DMS114 treated with DMSO at 0.1 percent for 48 hours (cell line): ENCODE data around the gene SYNPO.

Source experiments
- DNase-seq: peaks from one replicate; lab custom pipeline; 2025; ENCODE audit not compliant: unreplicated experiment; lab: John Stamatoyannopoulos, UW

Gene SYNPO

DNA sequence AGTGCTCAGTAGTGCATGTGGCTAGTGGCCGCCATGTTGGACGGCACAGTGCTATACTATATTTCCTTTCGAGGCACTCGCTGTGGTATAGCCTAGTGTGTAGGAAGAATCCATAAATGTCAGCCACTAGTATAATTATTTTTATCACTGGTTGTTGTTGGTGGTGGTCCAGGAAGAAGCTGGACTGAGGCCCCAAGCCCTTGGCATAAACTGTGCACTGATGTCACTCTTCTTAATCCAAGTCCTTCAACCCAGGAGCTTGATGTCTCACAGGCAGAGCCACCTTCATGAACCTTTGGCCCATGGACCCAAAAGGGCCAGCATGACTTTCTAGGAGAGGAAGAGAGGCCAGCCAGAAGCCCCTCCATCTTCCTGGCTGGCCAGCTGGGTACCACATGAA, 32.5 kb upstream of the SYNPO start:
- DNase-seq: no peak

DNA sequence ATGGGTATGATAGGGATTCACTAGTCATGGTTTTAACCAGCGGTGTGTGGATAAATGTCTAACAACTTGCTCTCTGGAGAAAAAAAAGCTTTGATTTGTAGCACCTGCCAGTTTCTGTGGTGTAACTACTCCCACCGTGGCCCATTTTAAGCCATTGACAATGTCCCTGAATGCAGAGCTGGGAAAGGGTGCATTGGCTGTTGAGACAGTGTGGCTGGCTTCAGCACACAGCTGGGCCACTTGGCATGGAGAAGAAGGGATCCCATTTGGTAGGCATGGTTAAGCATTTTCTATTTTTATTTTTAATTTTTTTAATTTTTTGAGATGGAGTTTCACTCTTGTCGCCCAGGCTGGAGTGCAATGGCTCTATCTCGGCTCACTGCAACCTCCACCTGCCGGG, 31.5 kb upstream of the SYNPO start:
- DNase-seq: no peak

- DNase-seq: no peak
These were observed 30.4 kb upstream of the SYNPO start for GRCh38 chr5:150609843-150610584.

DNA sequence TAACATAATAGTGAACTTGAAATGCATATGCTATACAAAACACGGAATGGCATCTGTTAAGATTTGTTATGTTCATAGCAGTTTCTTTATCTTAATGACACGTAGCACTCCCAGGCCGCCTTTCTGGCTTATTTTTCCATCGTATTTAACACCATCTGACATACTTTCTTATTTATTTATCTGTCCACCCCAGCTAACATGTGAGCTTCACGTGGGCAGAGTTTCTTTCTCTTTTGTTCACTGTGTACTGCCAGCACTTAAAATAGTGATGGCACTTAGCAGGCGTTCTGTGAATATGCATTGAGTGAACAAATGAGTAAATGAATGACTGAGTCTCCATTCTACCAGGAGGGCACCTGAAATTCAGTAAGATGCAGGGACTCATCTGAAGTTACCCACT, 29.4 kb upstream of the SYNPO start:
- DNase-seq: no peak

GRCh38 chr5:150612405-150612804, 28.1 kb upstream of the SYNPO start:
- no peak for DNase-seq

- DNase-seq: no peak
These were observed 27.4 kb upstream of the SYNPO start for GRCh38 chr5:150612905-150613670.

- DNase-seq: no peak
These were observed 26.3 kb upstream of the SYNPO start for GRCh38 chr5:150613991-150614660.

DNA sequence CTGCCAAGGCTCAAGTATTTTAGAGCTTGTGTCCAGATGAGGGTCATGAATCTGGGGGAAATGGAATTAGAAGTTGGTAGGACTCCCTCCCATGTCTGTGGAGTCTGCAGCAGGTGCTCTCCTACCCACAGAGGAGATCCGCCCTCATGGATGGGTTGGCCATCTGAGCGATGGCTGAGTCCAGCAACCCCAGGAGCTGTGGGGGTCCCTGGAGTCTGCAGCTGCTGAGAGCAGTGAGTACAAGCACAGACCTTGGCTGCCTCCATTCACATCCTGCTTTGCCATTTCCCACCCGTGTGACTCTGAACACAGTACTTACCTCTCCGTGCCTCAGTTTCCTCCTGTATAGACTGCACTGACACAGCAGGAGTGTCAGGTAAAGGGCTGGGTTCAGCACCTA, 25.8 kb upstream of the SYNPO start:
- no peak for DNase-seq

DNA sequence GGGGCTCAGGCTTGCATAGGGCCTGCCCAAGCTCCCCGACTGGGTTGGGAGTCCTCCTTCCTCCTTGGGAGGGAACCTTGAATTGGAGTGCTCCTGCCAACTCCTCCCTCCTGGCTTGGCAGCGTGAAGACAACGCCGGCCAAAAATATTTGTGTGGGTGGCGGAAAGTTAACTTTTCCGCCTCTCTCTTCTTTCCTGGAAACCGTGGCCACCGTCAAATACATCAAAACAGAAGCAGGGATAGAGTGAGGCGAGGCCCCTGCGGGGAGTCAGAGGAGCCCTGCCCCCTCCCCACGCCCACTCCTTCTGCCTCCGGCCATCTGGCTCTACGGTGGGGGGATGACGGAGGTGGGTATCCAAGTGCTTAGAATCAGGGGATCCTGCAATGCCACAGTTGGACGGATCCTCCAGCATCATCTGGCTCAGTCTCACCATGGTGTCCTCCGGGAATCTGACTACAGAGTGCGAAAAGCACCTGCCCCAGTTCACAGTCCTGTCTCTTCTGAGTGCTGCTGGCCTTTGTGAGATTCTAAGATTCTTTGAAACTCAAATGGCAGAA, 25.2 kb upstream of the SYNPO start:
- DNase-seq: no peak

GRCh38 chr5:150616024-150616470, 24.4 kb upstream of the SYNPO start:
- DNase-seq: no peak

DNA sequence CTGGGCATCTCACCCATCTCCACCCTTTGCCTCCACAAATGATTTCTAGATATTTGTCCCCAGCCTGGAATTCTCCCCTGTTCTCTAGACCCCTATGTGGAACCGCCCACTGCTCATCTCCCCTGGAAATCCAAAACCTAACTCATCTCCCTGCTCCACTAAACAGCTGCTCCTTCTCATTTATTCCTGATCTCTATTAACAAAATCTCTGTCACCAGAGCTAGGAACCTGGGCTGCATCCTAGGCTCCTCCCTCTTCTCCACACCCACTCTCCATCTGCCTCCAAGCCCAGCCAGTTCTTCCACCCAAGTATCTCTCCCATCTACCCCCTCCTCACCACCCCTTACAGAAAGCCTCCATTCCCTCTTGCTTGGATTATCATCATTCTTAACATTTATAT, 24.0 kb upstream of the SYNPO start:
- no peak for DNase-seq

GRCh38 chr5:150618163-150618562, 22.3 kb upstream of the SYNPO start:
- no peak for DNase-seq

- DNase-seq: no peak
These were observed 21.7 kb upstream of the SYNPO start for GRCh38 chr5:150618588-150619281.

GRCh38 chr5:150619359-150620230, 20.9 kb upstream of the SYNPO start:
- no peak for DNase-seq

DNA sequence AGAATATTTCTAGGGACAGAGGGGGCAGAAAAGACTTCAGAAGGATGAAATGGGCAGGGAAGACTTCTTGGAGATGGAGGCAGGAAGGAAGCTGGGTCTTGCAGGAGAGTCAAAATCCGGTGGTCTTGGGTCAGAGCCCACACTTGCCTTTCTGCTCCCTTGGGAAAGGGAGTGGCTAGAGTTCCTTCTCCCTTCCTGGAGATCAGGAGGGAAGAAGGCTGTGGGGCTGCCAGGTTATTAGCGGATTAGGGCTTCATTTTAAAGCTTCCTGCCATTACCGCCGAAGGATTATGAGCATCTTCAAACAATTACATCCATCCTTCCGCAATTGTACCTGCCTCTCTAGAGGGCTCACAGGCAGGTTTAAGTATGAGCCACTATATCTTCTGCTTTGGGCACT, 19.2 kb upstream of the SYNPO start:
- DNase-seq: no peak

GRCh38 chr5:150622157-150622556, 18.3 kb upstream of the SYNPO start:
- DNase-seq: no peak

DNA sequence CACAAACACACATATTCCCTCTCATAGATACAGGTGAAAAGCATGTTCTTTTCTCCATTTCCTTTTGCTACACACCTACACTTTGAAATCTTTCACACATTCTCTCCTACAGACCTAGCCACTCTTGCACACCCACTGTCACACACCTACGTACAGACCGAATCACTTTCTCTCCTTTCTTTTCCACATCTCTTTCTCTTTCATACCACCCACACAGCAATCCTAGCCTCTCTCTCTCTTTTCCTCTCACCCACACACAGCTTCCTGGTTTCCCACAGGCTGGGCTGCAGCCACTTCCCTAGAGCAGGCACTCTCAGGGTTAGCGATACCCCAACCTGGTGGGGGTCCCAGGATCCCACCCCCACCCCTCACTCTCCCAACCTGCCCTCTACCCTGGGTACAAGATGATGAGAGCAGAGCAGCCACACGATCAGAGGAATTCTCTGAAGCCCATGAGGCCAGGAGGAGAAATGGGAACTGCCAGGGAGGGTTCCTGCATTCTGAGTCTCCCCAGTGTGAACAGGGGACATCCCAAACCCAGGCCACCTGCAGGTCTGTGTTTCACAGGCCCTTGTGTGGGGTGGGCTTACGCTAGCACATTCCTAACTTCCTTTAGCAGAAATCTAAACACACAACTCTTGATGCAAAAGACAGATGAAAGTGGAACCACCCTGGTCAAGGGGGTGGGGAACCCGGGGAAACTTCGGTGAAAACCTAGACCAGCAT, 17.1 kb upstream of the SYNPO start:
- DNase-seq: no peak

GRCh38 chr5:150623878-150624216, 16.6 kb upstream of the SYNPO start:
- no peak for DNase-seq

DNA sequence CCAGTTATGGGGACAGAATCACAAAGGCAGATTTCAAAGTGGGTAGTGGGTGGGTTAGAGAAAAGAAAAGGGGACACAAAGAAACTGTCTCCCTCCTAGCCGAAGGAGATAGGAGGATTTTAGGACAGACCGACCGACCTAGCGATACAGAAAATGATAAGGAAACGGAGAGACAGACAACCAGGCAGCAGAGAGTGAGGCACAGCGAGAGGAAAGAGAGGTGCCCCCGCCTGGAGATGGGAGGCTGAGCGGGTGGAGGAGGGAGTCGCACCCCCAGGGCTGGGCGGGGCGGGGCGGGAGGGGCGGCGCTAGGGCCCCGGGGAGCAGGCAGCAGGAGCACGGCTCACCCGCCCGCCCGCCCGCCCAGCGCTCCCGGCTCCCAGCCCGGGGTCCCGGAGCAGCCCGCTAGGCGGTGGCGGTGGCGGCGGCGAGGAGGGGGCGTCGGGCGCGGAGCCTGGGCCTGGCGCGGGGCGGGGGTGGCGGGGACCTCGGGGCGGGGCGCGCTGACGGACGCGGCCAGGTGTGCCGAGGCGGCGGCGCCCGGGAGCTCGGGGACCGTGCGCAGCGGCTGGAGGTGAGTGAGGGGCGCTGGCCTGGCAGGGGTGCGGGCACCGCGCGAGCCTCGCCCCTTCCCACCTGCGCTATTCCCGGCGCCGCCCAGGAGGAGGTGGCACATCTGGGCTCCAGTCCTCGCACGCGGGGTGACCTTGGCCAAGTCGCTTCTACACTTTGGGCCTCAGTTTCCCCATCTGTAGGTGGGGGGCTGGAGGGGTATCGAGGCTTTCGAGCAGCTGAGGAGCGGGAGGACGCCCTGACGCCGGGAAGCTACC, 15.9 kb upstream of the SYNPO start:
- no peak for DNase-seq
